LNCAP (cell line): ENCODE results near the gene ZNF23.

Experiments used
- CTCF ChIP-seq: fragments of 450-650 bp; IDR thresholded peaks from 2 replicates; pipeline ENCODE4 v1.5.1; 2017; ENCODE audit warnings: mild to moderate bottlenecking

Gene ZNF23

GRCh38 chr16:71431991-71432390, 30.1 kb downstream of the ZNF23 start:
- no peak for TF ChIP-seq CTCF

GRCh38 chr16:71431176-71431575, 30.9 kb downstream of the ZNF23 start:
- TF ChIP-seq CTCF: no peak

GRCh38 chr16:71430744-71431143, 31.3 kb downstream of the ZNF23 start:
- TF ChIP-seq CTCF: no peak

GRCh38 chr16:71429581-71429980, 32.5 kb downstream of the ZNF23 start:
- no peak for TF ChIP-seq CTCF

GRCh38 chr16:71428883-71429282, 33.2 kb downstream of the ZNF23 start:
- TF ChIP-seq CTCF: no peak

GRCh38 chr16:71428385-71428784, 33.7 kb downstream of the ZNF23 start:
- TF ChIP-seq CTCF: no peak

- no peak for TF ChIP-seq CTCF
Measured at GRCh38 chr16:71426880-71427615, 35.0 kb downstream of the ZNF23 start.
